Testis (tissue), 3 donors: ENCODE results near the gene PACS1. TPM values are rescaled to one million over a fixed set of nuclear protein-coding genes. Genes with fewer than 3 reads are reported as not detected.

Experiments
- DNase-seq: peaks from one replicate; pipeline ENCODE4 v3.0.0-alpha.2; 2019
- H3K27ac ChIP-seq, 2 donors: fragments of 200-600 bp; sonication (generic); one replicate each; pipeline ENCODE4 v1.5.1; 2019
- H3K27me3 ChIP-seq: fragments of 200-600 bp; sonication (generic); one replicate; pipeline ENCODE4 v1.5.1; 2019
- H3K36me3 ChIP-seq: fragments of 200-600 bp; sonication (generic); one replicate; pipeline ENCODE4 v1.5.1; 2017; ENCODE audit warnings: low read depth; ENCODE audit errors: missing control alignments
- H3K4me1 ChIP-seq: fragments of 200-600 bp; sonication (generic); one replicate; pipeline ENCODE4 v1.5.1; 2019
- H3K4me3 ChIP-seq, 2 donors: fragments of 200-600 bp; sonication (generic); one replicate each; pipeline ENCODE4 v1.5.1; 2017 to 2019
- H3K9me3 ChIP-seq: fragments of 200-600 bp; sonication (generic); one replicate; pipeline ENCODE4 v1.5.1; 2017
- POLR2A ChIP-seq: fragments of 450-650 bp; IDR thresholded peaks from one replicate; pipeline ENCODE4 v1.6.1; 2017; ENCODE audit warnings: antibody characterized with exemption, mild to moderate bottlenecking, moderate library complexity
- WGBS, 2 donors: methylation state at CpG; one replicate each; pipeline ENCODE4 v1.1.5; 2018; 5-methylcytosine and 5-hydroxymethylcytosine counted together
- intact Hi-C: fragments of 100-400 bp; cut with DNase I; formaldehyde crosslinking; loops from one replicate; pipeline ENCODE4 v1.15.1; 2023; ENCODE audit warnings: low total_unique reads
- polyA plus RNA-seq: library from polyadenylated mRNA; stranded (reverse); fragments of 350-450 nt; fragmentation: Illumina TruSeq; extraction: RNeasy Lipid Tissue Mini Kit (QIAGEN cat#74804); gene quantifications from one replicate; pipeline ENCODE4 v1.2.3, GENCODE V29; 2014; ENCODE audit warnings: low read depth, low replicate concordance; ENCODE audit not compliant: insufficient read depth
- total RNA-seq, 2 donors: library from RNA; depleted of rRNA; stranded (reverse); fragments of >200 nt; gene quantifications; one replicate each; pipeline ENCODE4 v1.2.3, GENCODE V29; 2016
- TF ChIP-seq, protein P1 (sequence below), 3 experiments: fragments of 450-650 bp in 2 of 3; fragments of 200-600 bp in 1 of 3; sonication (generic) in 1 of 3; IDR thresholded peaks; one replicate each; pipeline ENCODE4 v1.5.1; 2016 to 2019; ENCODE audit warnings: antibody characterized with exemption in 3 of 3, mild to moderate bottlenecking in 2 of 3, moderate library complexity in 1 of 3

The PACS1 gene
- total and polyA plus RNA-seq, 3 donors from 2014 or later, result 111 to 131 (median 130) TPM

DNA sequence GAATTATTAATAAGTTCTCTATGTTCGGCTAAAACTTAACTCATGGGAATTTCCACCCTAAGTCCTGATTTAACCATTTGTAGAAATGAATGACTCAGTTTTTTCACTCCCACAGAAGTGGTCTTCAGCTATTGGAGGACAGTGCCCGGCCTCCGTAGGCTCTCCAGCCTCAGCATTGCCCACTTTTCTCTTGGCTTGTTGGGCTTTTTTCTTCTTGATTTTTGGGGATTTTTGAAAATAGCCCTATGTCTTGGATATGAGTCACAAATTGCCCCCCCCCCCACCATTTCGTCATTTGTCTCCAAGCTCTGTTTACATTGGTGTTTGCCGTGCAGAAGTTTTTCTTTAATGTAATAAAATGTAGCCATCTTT, 66.7 kb downstream of the PACS1 start:
- DNase-seq, result no peak
- intact Hi-C loops, result no loop called here

DNA sequence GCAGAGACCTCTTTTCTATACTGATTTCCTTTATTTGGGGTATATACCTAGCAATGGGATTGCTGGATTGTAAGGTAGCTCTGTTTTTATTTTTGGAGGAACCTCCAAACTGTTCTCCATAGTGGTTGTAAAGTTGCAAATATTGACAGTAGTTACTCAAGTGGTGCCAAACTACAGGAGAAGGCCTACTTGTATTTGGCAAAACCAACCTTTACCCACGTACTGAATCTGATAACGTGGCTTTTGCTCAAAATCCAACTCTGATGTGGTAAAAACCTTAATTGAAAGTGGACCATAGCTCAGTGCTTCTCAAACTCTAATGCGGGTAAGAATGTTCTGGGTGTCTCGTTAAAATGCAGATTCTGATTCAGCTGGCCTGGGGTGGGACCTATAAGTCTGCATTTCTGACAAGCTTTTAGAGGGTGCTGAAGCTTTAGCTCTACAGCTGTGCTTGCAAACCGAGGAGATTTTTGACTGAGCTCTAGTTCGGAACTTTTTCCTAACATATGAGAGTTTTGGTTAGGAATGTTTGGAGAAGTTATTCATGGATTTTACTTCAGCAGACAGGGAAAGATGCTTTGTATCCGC, 69.8 kb downstream of the PACS1 start:
- TF ChIP-seq, protein P1, sequence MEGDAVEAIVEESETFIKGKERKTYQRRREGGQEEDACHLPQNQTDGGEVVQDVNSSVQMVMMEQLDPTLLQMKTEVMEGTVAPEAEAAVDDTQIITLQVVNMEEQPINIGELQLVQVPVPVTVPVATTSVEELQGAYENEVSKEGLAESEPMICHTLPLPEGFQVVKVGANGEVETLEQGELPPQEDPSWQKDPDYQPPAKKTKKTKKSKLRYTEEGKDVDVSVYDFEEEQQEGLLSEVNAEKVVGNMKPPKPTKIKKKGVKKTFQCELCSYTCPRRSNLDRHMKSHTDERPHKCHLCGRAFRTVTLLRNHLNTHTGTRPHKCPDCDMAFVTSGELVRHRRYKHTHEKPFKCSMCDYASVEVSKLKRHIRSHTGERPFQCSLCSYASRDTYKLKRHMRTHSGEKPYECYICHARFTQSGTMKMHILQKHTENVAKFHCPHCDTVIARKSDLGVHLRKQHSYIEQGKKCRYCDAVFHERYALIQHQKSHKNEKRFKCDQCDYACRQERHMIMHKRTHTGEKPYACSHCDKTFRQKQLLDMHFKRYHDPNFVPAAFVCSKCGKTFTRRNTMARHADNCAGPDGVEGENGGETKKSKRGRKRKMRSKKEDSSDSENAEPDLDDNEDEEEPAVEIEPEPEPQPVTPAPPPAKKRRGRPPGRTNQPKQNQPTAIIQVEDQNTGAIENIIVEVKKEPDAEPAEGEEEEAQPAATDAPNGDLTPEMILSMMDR (IDR thresholded peaks at IDR 0.05), result no peak
- TF ChIP-seq POLR2A, result no peak
- Histone ChIP-seq H3K9me3 (no peaks in the 10 kb centered on the region), H3K27ac (no peak overlapping the region), H3K4me1 (no peaks in the 10 kb centered on the region), H3K27me3 (no peaks in the 10 kb centered on the region), H3K36me3 (no peaks in the 10 kb centered on the region), H3K4me3 (no peak overlapping the region)
- WGBS, 2 donors, result 91 to 95% methylated on average over 7 of the region's 7 CpGs
- DNase-seq, result no peak
- intact Hi-C loops, result no loop called here

More for the DNA sequence above, 66.7 kb downstream of the PACS1 start:
- Histone ChIP-seq H3K36me3 (no peaks in the 10 kb centered on the region), H3K4me3 (no peak overlapping the region), H3K4me1 (no peaks in the 10 kb centered on the region), H3K27ac (no peak overlapping the region), H3K27me3 (no peaks in the 10 kb centered on the region), H3K9me3 (no peaks in the 10 kb centered on the region)
- 73 to 74% methylated on average over 5 of the region's 5 CpGs for WGBS, 2 donors
- no peak for TF ChIP-seq POLR2A
- TF ChIP-seq, protein P1 (IDR thresholded peaks at IDR 0.05), result no peak

DNA sequence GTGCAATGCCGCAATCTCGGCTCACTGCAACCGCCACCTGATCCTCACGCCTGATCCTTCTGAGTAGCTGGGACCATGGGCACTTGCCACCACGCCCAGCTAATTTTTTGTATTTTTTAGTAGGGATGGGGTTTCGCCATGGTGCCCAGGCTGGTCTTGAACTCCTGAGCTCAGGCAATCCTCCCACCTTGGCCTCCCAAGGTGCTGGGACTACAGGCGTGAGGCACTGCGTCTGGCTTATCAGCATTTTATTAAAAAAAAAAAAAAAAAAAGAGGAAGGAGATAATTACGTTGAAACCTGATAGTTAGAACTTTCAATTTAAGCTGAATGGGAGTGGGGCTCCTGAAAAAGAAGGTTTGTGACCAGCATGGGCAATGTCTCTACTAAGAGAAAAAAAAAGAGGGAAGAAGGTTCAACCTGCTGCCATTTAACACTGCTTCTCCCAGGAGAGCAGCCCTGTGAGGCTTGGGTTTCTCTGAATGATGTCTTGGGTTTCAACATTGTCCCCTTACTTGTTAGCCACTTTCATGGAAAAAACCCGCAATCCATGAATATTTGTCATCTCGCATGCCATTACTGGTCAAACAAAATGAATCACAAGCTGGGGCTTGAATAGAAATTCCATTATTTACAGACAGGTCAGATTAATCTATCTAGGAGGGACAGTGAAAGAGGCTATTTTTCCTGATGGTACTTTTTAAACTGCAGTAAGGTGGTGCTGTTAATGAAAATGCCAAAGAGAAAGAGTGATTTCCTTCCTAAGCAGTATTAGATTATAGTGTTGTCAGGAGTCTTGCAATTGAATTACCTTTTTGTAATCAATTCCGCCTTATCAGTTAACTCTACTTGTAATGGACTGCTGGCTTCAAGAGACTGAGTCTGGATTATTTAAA, 72.5 kb downstream of the PACS1 start:
- Histone ChIP-seq H3K4me1 (no peaks in the 10 kb centered on the region), H3K36me3 (no peaks in the 10 kb centered on the region), H3K4me3 (no peak overlapping the region), H3K27ac (no peak overlapping the region), H3K27me3 (no peaks in the 10 kb centered on the region), H3K9me3 (no peaks in the 10 kb centered on the region)
- WGBS, 2 donors, result 89 to 90% methylated on average over 12 of the region's 12 CpGs
- intact Hi-C loops, result no loop called here
- no peak for TF ChIP-seq POLR2A
- TF ChIP-seq, protein P1 (IDR thresholded peaks at IDR 0.05), result no peak
- no peak for DNase-seq

DNA sequence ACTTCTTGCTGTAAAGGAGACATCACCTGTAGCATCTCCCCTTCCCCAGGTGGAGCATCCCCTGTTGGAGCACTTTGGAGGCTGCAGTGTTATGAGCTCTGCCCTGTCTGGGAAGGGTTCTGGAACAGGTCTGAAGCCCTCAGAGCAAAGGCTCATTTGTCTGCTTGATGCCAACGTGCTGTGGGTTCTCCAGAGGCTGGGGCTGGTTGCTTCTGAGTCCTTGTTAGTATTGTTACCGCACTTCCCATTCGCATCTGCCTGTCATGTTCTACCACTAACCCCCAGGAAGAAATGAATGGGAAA, 73.1 kb downstream of the PACS1 start:
- Histone ChIP-seq H3K4me1 (no peaks in the 10 kb centered on the region), H3K27me3 (no peaks in the 10 kb centered on the region), H3K4me3 (no peak overlapping the region), H3K9me3 (no peaks in the 10 kb centered on the region), H3K27ac (no peak overlapping the region), H3K36me3 (no peaks in the 10 kb centered on the region)
- intact Hi-C loops, result no loop called here
- no peak for TF ChIP-seq POLR2A
- TF ChIP-seq, protein P1 (IDR thresholded peaks at IDR 0.05), result no peak
- no peak for DNase-seq
- 93 to 98% methylated on average over 3 of the region's 3 CpGs for WGBS, 2 donors
